GM18907 (cell line): ENCODE results near the gene CHRM2.
"Not testable (repeated sequence)": the region's sequence is repeated elsewhere in the genome, so short reads cannot be mapped to it uniquely, and the experiment has no call there.

Experiments
- ATAC-seq: cut with Tn5 transposase; IDR thresholded peaks from one replicate; pipeline ENCODE4 v1.9.1; 2021; ENCODE audit warnings: mild to moderate bottlenecking, moderate library complexity; ENCODE audit not compliant: unreplicated experiment

Gene CHRM2

GRCh38 chr7:136868496-136869000 lies at the start of gene CHRM2:
Gene CHRM2 (plus strand): TSS chr7:136868652. CDS start chr7:137014866, 146,214 bp downstream.
- ATAC-seq, result no peak

- ATAC-seq, result not testable (repeated sequence)
These were observed 37.1 kb upstream of the CHRM2 start for GRCh38 chr7:136831398-136831797.

GRCh38 chr7:136845899-136846465 lies 22.5 kb upstream of the CHRM2 start:
- no peak for ATAC-seq

- ATAC-seq, result no peak
These were observed 20.6 kb upstream of the CHRM2 start for GRCh38 chr7:136847858-136848257.

- no peak for ATAC-seq
These were observed 14.8 kb upstream of the CHRM2 start for GRCh38 chr7:136853654-136854053.

- no peak for ATAC-seq
These were observed 10.9 kb upstream of the CHRM2 start for GRCh38 chr7:136857573-136857972.

- no peak for ATAC-seq
These were observed 8.6 kb upstream of the CHRM2 start for GRCh38 chr7:136859803-136860202.

GRCh38 chr7:136865236-136865635 lies 3.2 kb upstream of the CHRM2 start:
- ATAC-seq, result no peak

- no peak for ATAC-seq
These were observed 2.7 kb upstream of the CHRM2 start for GRCh38 chr7:136865777-136866176.

- ATAC-seq, result no peak
These were observed 829 bp downstream of the CHRM2 start for GRCh38 chr7:136869001-136869961.

GRCh38 chr7:136869991-136870865 lies 1.8 kb downstream of the CHRM2 start:
- ATAC-seq, result no peak

GRCh38 chr7:136870866-136871487 lies 2.5 kb downstream of the CHRM2 start:
- ATAC-seq, result no peak

GRCh38 chr7:136874393-136875032 lies 6.1 kb downstream of the CHRM2 start:
- ATAC-seq, result no peak

GRCh38 chr7:136877509-136877908 lies 9.1 kb downstream of the CHRM2 start:
- no peak for ATAC-seq

- ATAC-seq, result no peak
These were observed 9.5 kb downstream of the CHRM2 start for GRCh38 chr7:136877990-136878389.

GRCh38 chr7:136878878-136879277 lies 10.4 kb downstream of the CHRM2 start:
- ATAC-seq, result no peak

- ATAC-seq, result no peak
These were observed 14.6 kb downstream of the CHRM2 start for GRCh38 chr7:136883046-136883445.

GRCh38 chr7:136884492-136884891 lies 16.0 kb downstream of the CHRM2 start:
- ATAC-seq, result no peak

- no peak for ATAC-seq
These were observed 18.9 kb downstream of the CHRM2 start for GRCh38 chr7:136887317-136887716.

GRCh38 chr7:136890399-136890798 lies 21.9 kb downstream of the CHRM2 start:
- ATAC-seq, result no peak
